GM23338 (cell line): Measurements from ENCODE around the gene CCDC86.

Experiments used
- CREB1 ChIP-seq: fragments of 250-450 bp; sonication (Bioruptor Pico); IDR thresholded peaks from 2 replicates; pipeline ENCODE4 v1.5.0; 2020; ENCODE audit warnings: low read depth, mild to moderate bottlenecking, moderate library complexity
- ETS1 ChIP-seq: IDR thresholded peaks from 2 replicates; pipeline ENCODE4 v1.6.1; 2016; ENCODE audit warnings: antibody characterized with exemption
- EZH2 ChIP-seq: fragments of 200-600 bp; sonication (generic); IDR thresholded peaks from one replicate; pipeline ENCODE4 v1.8.0; 2017; ENCODE audit warnings: antibody characterized with exemption, mild to moderate bottlenecking, low read depth; ENCODE audit not compliant: unreplicated experiment
- POLR2AphosphoS5 ChIP-seq: IDR thresholded peaks from 2 replicates; pipeline ENCODE4 v1.6.1; 2016; ENCODE audit warnings: antibody characterized with exemption, low read depth
- REST ChIP-seq: IDR thresholded peaks from one replicate; pipeline ENCODE4 v1.6.1; 2018; ENCODE audit warnings: antibody characterized with exemption; ENCODE audit not compliant: unreplicated experiment
- STAT1 ChIP-seq: IDR thresholded peaks from one replicate; pipeline ENCODE4 v1.6.1; 2016; ENCODE audit warnings: antibody characterized with exemption; ENCODE audit not compliant: unreplicated experiment
- ZNF331 ChIP-seq: fragments of 250-450 bp; sonication (Bioruptor Pico); IDR thresholded peaks from 2 replicates; pipeline ENCODE4 v1.5.0; 2020; ENCODE audit warnings: low read depth, mild to moderate bottlenecking, moderate library complexity
- TF ChIP-seq, protein P1 (sequence below), 2 experiments: fragments of 200-600 bp in 1 of 2; sonication (generic) in 1 of 2; conservative IDR thresholded peaks; 2 replicates each; pipeline versions ENCODE4 v1.5.1 to v1.6.1; 2016 to 2017; ENCODE audit warnings: antibody characterized with exemption in 2 of 2, low read depth in 2 of 2, mild to moderate bottlenecking in 2 of 2, moderate library complexity in 1 of 2

DNA sequence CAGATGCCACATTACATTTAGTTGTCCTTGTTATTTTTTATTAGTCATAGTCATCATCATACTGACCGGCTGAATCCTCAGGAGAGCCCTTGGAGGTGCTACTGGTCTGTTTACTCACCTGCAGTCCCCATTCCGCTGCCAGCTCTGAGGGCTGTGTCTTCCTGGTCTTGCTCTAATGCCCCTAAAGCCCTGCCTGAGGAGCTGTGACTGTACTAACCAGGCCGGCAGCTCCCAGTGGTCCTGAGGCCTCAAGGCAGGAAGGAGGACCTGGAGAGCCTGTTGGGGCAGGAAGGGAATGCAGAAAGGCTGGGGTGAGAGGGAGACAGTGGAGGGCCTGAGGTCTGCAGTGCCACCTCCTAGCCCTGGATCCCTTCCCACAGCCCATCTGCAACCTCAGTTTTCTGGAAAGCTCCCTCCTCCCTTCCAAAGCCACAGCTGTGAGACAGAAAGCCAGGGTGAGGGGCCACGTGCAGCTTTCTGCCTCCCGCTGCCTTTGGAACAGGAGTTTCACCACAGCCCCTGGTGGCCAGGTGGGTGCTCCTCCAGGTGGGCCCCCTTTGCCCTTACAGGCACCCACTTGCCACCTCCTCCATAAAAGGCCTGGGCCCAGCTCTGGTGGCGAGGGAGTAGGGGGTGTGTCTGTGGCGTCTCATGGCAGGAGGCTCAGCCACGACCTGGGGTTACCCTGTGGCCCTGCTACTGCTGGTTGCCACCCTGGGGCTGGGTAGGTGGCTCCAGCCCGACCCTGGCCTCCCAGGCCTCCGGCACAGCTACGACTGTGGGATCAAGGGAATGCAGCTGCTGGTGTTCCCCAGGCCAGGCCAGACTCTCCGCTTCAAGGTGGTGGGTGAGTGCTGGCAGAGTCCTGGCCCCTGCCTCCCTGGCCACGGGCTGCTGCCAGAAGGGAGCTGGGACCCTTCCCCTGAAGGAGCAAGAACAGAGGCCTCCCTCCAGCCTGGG lies 25.3 kb downstream of the CCDC86 start, which contains the start of gene ZP1:
- no peak for TF ChIP-seq EZH2
- TF ChIP-seq, protein P1, sequence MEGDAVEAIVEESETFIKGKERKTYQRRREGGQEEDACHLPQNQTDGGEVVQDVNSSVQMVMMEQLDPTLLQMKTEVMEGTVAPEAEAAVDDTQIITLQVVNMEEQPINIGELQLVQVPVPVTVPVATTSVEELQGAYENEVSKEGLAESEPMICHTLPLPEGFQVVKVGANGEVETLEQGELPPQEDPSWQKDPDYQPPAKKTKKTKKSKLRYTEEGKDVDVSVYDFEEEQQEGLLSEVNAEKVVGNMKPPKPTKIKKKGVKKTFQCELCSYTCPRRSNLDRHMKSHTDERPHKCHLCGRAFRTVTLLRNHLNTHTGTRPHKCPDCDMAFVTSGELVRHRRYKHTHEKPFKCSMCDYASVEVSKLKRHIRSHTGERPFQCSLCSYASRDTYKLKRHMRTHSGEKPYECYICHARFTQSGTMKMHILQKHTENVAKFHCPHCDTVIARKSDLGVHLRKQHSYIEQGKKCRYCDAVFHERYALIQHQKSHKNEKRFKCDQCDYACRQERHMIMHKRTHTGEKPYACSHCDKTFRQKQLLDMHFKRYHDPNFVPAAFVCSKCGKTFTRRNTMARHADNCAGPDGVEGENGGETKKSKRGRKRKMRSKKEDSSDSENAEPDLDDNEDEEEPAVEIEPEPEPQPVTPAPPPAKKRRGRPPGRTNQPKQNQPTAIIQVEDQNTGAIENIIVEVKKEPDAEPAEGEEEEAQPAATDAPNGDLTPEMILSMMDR (conservative IDR thresholded peaks at IDR 0.05; ENCODE audit: low read depth in 2 of 2): no peak
- no peak for TF ChIP-seq REST
- TF ChIP-seq ETS1: no peak
- TF ChIP-seq POLR2AphosphoS5: no peak
- TF ChIP-seq CREB1: no peak
- no peak for TF ChIP-seq STAT1
- TF ChIP-seq ZNF331 (CRISPR knock-in tag): no peak
